ENCODE results near the gene OR9G1.

DNA sequence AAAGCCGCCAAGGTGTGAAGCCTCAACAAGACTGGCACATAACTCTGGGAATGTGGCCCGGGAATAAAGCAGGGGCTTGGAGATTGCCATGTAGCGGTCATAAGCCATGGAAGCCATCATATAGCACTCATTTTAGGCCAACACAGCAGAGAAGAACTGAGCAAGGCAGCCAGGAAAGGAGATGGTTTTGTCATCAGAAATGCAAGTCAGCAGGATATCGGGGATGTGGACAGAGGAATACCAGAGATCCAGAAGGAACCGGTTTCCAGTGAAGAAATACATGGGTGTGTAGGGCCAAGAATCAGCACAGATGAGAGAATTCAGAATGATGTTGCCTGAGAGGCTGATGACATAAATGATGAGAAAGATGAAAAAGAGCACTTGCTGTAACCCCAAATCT lies 52.6 kb downstream of the OR9G1 start:
- TF ChIP-seq, protein P1, sequence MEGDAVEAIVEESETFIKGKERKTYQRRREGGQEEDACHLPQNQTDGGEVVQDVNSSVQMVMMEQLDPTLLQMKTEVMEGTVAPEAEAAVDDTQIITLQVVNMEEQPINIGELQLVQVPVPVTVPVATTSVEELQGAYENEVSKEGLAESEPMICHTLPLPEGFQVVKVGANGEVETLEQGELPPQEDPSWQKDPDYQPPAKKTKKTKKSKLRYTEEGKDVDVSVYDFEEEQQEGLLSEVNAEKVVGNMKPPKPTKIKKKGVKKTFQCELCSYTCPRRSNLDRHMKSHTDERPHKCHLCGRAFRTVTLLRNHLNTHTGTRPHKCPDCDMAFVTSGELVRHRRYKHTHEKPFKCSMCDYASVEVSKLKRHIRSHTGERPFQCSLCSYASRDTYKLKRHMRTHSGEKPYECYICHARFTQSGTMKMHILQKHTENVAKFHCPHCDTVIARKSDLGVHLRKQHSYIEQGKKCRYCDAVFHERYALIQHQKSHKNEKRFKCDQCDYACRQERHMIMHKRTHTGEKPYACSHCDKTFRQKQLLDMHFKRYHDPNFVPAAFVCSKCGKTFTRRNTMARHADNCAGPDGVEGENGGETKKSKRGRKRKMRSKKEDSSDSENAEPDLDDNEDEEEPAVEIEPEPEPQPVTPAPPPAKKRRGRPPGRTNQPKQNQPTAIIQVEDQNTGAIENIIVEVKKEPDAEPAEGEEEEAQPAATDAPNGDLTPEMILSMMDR (IDR thresholded peaks at IDR 0.05) = no peak
- TF ChIP-seq POLR2A (IDR thresholded peaks at IDR 0.05) (no peak), POLR2AphosphoS5 (IDR thresholded peaks at IDR 0.05) (no peak)
